Fibroblast of peridontal ligament (primary cell): ENCODE measurements around the gene CCKAR.

Source experiments
- DNase-seq: peaks from one replicate; pipeline ENCODE4 v3.0.0-alpha.2; 2010; ENCODE audit errors: extremely low read depth

Gene CCKAR

DNA sequence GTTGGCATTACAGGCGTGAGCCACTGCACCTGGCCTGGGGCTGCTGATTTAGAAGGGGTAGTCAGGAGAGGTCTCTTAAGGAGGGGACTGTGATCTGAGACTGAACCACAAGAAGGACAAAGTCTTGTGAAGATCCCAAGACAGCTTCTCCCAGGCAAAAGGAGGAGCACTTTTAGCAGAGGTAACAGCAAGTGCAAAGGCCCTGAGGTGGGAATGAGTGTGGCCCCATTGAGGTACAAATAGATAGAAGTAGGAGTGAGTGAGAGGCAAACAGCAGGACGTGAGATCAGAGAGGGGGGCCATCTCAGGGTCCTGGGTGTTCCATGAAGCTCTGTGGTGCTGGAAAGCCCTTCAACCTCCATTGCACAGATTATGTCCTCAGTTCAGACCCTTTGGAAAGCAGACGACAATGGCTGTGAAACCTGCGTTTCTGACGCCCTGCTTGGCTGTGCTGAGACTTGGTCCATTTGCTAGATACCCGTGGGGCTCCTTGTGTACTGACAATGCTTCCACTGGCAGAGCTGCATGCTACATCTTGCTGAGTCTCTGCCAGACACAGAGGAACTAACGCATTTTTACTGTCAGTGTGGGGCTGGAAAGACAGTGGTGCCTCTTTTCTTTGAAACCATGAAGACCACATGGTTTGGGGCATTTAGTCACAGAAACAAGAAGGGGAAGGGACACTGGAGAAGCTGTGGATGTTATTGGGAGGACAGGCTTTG lies 1.3 kb upstream of the CCKAR start:
- DNase-seq, result no peak

DNA sequence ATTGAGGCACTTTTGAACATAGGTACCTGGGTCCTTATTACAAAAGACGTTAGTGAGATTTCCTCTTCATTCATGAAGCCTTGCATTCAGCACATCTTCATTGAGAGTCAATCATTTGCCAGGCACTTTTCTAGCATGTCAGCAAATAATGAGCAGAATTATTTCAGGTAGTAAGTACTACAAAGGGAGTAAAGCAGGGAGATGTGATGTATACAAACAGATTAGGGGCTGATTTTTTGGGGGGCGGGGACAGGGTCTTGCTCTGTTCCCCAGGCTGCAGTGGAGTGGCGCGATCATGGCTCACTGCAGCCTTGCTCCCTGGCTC lies 638 bp upstream of the CCKAR start:
- no peak for DNase-seq

DNA sequence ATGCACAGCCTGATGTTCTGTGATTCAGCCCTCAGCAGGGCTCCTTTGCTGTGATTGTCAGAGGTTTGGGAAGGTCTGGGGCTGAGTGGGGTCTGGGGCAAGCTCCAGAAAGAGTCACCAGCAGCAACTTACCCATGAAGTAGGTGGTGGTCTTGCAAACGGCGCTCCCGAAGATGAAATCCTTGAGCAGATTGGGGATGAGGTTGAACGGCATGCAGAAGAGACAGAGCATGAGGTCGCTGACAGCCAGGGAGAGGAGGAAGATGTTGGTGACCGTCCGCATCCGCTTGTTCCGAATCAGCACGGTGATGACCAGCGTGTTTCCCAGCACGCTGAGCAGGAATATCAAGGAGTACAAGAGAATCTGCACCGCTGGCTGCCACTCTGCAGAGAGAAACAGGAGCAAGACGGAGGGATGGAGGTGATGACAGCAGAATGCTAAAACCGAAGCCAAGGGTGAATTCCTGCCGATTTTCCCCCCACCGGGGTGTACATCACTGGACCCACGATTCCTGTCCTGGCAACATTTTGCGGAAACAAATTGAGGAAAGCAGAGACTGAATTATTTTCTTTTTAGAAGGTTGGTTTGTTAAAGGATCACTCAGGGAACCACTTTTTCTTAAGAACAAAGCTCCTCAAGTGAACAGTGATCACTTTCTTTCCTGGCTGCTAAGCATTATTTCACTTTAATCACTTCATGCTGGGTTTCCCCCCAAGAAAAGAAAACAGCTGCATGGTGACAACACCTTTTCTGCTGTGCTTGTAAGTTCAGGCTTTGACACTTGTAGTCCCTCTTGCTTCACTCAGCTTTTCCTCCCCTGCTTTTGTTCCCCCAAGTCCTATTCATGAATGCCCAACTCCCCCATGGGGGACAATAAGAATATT lies 941 bp downstream of the CCKAR start:
- DNase-seq, result no peak

DNA sequence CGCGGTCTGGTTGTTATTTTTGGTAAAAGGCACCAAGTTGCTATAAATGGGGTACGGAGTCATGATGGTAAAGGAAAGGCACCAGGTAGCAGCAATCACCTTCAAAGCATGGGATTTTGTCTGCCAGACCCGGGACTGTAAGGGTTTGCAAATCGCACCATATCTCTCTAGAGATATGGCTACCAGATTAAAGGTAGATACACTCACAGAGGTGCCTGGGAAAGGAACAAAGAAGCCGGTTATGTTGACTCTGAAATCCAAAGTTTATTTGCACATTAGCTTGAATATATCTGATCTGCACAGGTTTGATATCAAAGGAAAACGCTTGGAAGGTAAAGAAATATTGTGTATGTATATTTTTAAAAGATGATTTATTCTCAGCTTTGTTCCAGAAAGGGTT lies 4.6 kb downstream of the CCKAR start:
- DNase-seq, result no peak

DNA sequence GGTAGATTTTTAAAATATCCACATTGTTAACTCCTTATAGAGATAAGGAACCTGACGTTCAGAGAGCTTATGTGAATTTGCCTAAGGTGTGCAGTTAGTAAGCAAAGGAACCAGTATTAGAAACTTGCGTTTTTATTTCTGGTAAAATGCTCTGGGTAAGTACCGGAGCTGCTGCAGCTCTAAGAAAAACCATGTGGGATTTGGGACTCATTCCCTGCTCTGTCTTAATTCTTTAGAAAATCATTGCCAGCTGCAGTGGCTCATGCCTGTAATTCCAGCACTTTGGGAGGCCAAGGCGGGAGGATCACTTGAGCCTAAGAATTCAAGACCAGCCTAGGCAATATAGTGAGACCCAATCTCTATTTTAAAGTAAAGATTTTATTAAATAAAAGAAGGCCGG lies 5.8 kb downstream of the CCKAR start:
- DNase-seq, result peak; percentile 51

DNA sequence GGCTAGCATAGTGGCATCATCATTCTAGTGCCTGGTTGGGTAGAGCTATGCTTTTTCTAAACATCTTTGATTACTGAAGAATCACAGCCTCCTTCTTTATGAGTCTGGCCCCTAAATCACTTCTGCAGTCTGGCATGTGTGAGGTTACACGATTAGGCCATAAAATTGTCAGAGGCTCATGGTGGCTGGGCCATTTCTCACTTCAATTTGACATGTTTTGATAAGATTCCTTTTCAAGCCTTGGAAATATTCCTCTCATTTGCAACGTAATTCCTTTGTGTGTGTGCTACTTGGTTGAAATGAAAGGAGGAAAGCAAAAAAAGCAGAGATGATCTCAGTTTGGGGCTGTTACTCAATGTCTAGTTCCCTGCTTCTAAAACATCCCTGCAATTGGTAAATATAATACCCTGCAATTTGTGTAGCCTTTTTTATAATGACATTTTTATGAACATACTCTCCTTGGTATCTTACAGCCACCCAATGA lies 6.2 kb downstream of the CCKAR start:
- peak; percentile 61 for DNase-seq

DNA sequence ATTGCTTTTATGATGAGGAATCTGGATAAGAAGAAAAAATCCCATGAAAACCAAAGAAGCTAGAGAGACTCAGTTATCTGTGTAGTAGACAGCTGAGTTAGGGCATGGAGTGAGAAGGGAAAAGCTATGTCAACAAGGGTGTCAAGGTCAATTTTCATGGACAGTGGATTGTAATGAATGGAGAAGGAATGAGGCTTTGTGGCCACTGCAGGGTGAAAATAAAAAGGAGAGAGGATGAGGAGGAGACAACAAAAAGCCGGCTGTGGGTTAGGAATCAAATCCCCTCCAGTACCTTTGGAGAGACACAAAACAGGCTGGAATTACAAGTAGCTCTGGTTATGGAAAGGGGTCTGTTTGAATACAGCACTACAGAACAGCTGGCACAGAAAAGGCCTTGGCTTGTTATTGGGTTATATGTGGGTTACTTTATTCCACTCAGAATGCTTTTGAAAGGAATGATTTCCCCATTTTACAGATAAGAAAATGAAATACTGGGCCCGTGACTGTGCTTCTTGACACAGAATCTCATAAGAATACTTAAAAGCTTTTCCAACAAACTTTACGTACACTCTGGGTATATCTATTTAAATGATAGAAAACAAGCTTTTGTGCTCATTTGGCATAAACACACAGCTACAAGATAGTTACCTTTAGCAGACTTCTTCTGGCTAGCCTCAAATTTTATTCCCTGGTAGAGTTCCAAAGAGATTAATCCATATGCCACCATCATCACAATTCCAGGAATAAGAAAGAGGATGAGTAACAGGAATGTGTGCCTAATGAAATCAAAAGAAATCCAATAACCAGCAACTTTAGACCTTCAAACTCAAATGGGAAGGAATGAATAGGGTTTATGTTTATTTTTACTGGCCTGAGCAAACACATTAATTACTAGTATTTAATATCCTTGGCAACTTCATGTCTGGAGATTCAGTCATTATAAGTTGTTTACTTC lies 7.5 kb downstream of the CCKAR start:
- DNase-seq, result no peak

DNA sequence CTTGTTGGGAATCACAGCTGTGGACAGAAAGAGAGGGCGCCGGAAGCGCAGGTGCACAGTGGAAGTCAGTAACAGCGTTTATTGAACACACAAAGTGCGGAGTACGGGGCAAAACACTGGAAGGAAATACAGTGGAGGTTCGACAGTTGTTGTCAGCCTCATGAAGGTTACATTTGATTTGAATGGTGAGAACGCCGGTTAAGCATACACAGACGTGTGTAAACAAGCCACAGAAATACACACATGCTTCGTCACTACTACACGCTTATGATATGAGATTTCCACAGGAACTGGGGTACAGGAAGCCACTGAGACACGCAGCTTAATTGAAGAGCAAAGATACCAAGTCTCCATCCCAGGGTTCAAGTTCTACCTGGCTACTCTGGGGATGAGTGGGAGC lies 12.0 kb downstream of the CCKAR start:
- no peak for DNase-seq

DNA sequence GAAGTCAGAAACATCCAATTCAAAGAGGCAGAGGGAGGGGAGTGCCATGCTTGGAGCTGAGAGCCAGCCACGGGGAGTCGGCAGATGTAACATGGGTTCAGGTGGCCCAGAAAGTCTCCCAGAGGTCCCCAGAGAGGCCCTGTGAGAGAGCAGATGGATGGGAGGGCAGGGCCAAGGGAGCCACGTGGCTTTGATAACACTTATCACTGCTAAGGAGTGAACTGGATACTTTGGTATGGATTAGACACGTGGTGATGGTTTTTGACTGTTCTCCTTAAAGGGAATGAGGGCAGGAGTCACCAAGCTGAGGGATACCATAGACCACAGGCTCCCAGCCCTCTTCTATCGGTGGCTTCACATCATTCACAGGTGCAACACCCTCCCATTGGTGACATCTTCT lies 13.7 kb downstream of the CCKAR start:
- DNase-seq, result no peak

DNA sequence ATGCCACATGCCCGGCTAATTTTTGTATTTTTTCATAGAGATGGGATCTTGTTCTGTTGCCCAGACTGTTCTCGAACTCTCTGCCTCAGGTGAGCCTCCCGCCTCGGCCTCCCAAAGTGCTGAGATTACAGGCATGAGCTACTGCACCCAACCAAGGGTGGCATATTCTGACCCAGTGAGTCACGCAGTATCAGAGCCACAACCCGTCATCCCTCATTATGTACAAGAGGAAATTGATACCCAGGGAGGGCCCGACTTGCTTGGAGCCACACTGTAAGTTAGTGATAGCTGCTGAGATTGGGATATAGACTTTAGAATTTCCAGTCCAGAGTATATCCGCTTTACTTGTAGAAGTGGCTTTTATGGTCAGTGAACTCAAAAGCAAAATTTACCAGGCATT lies 14.6 kb downstream of the CCKAR start:
- DNase-seq, result no peak

DNA sequence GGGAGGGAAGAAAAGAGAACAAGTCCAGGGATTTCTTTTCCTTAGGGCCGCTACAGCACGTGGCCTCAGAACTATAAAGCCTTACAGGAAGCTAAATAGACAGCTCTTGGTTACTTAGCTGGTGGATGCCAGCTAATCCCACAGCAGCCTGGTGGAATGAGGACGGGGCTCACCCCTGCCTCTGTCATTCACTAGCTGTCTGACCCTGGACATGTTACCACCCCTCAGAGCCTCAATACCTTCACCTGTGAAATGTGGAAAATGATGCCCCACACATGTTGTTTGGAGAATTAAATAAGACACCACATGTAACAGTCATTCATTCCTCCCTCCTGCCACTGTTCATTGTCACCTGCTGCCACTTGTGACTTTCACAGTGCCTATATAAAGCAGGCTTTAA lies 15.7 kb downstream of the CCKAR start:
- DNase-seq, result no peak

DNA sequence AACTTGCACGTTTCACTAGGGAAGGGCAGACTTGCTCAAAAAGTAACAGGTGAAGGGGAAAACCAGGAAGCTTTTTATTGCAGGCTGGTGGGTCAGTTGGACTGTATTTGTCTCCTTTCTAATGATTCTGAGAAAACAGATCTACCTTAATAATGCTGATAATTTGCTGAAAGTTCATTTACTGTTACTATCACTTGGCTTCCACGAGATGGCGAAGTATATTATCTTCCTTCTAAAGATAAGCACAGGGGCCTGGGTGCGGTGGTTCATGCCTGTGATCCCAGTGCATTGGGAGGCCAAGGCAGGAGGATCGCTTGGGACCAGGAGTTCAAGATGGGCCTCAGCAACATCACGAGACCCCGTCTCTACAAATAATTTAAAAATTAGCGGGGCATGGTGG lies 16.4 kb downstream of the CCKAR start:
- no peak for DNase-seq

DNA sequence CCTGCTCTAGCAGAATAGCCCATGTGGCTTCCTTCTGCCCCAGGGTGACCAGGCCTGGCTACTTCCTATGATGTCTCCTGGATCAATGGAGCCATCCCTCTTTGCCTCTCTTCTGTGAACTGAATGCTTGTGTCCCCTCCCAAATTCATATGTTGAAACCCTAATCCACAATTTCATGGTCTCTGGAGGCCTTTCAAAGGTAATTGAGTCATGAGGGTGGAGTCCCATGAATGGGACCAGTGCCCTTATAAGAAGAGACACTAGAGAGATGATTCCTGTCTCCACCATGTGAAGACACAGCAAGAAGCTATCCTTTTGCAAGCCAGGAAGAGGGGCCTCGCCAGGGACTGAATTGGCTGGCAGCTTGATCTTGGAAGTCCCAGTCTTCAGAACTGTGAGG lies 18.4 kb downstream of the CCKAR start:
- DNase-seq, result no peak

DNA sequence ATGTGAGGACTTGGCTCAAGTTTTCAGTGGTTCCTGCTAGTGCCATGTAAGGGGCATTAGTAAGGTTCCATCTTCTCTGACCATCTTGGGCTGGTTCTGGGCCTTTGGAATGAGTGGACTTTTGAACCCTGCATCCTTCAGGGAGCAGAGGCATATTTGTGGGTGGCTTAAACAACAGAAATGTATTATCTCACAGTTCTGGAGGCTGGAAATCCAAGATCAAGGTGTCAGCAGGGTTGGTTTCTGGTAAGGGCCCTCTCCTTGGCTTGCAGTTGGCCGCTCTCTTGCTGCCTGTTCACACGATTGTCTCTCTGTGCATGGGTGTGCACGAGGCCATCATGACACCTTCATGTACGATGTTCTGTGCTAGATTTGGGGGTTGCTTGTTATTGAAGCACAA lies 21.3 kb downstream of the CCKAR start:
- no peak for DNase-seq

DNA sequence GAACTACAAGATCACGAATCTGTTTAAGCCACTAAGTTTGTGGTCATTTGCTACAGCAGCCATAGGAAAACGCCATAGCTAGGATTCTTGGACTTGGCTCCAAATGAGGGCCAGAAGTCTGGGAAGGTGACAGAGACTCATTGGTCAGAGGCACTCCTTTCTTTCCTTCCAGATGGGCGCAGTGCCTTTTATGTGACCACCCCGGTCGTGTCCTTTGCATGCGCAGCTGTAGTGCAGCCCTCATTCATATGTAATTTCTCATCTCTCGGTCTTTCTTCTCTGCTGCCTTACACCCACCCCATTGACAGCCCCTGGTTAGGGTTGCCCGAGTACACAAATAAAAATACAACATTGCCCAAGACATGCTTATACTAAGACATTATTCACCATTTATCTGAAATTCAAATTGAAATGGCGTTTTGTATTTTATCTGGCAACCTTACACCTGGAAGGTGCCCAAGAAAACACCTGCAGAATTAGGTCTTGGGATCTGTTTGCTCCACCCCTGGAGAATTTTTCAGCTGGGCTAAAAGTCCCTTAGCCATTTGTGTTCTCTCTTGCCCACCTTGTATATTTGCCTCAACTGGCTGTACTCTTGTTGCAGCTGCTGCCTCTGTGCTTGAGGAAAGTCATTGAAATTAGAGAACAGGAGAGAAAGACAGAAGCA lies 21.9 kb downstream of the CCKAR start:
- DNase-seq, result no peak

DNA sequence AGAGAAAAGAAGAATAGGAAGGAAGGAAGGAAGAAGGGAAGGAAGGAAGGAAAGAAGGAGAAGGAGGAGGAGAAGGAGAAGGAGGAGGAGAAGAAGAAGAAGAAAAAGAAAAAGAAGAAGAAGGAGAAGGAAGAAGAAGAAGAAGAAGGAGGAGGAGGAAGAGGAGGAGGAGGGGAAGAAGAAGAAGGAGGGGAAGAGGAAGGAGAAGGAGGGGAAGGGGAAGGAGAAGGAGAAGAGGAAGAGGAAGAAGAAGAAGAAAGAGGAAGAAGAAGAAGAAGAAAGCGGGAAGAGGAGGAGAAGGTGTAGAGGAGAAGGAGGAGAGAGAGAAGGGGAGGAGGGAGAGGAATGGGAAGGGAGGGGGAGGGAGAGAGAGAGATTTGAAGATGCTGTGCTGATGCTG lies 22.6 kb downstream of the CCKAR start:
- no peak for DNase-seq

DNA sequence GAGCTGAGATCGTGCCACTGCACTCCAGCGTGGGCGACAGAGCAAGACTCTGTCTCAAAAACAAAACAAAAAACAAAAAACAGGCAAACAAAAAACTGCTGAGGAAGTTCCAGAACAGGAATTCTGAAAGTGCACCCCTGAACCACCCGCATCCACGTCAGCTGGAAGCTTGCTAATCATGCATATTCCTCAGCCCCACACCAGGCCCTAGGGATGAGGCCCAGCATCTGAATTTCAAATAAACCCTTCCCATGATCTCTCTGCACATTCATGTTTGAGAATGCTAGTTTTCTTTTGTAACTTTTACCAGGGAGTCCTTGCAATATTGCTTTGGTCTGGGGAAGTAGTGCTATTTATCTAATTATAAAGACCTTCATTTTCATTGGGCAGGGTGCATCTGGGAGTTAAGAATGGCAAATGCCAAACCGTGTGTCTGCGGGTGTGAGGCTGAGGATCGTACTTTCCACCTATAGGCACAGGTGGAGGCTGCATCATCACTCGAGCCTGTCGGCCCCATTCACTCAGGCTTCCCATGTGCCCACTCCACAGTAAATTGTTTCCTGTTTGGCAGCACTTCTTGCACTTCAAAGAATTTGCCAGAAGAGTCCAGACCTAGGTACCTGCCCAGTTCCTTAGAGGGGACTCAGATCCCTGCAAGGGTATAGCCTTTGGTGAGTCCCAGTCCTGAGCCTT lies 23.6 kb downstream of the CCKAR start:
- DNase-seq, result no peak

DNA sequence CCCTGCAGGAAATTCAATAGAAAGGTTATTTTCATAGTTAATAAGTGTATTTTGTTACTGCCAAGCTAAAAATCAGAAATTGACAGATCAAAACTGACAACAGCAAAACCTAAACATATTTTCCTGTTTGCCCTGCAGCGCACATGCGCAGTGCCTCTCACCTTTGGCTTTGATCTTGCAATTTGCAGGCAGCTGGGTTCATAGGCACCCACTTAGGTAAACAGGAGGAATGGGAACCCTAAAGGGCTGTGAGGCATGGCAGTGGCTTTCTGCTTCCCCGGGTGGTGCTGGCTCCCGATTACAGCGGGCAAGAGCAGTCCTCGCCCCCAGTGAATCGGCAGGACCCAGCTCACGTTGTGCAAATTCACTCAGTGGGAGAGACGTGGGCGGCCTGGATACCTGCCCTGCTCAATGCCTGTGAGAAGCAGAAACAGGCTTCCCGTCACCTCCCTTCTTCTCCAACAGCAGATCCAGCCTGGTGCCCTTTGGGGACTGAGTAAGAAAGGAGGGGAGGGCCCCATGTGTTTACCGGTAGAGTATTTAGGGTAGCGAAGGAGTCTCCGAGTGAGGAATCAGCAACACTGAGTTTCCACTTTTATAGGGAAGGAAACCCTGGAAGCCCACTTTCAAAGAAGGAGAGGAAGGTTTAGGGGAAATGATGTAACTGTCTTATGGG lies 25.7 kb downstream of the CCKAR start:
- no peak for DNase-seq

DNA sequence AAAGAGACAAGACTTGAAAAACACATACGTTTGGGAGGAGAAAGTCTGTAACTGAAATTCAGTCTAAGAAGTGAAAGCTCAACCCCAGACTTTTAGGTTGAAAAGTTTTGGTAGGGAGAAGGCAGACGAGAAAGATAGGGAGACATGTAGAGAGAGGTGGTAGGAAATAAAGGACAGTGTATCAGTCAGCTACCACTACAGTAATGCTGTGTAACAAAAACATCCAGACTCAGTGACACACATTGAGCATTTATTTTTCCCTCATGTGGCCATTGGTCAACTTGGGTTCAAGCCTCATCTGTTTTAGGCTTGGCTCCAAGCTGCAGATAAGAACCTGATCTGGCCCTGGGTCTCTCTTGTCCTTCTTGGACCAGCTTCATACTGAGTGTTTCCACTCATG lies 26.9 kb downstream of the CCKAR start:
- DNase-seq, result no peak

DNA sequence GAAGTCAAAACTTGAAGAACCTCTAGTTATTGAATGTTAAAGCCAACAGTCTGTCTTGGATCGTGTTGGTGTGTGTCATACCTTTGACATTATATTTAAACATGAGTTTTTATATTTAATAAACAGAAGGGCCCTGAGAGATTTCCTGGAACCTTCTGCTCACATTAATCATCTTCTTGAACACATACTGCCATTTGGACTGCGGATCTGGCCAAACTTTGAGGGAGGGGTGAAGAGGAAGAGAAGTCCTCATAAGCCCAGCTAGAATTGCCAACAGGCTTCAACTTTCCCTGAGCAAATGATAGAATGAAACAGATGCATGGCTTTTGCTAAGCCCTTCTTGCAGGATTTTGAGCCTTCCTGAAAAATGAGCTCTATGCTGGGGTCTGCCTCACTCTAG lies 27.4 kb downstream of the CCKAR start:
- DNase-seq, result peak; percentile 59
